ENCODE data around the gene TM9SF2.
A peak's percentile ranks its signal among the peaks of the same experiment; 100 is the strongest.

Gene TM9SF2

DNA sequence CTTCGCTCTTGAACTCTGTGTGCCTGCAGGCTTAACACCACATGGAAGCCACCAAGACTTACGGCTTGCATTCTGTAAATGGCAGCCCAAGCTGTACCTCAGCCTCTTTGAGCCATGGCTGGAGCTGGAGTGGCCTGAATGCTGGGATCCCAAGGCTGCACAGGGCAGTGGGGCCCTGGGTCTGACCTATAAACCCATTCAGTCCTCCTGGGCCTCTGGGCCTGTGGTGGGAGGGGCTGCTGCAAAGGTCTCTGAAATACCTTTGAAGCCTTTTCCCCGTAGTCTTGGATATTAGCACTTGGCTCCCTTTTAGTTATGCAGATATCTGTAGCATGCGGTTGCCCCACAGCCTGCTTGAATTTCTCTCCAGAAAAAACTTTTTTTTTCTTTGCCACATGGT, 8.2 kb downstream of the TM9SF2 start:
- Histone ChIP-seq H3K4me1 (ENCODE audit: control extremely low read depth in 1 of 4, control insufficient read depth in 4 of 4, insufficient read depth in 4 of 4, low read length in 3 of 4) (peaks cover 15 to 45% (median 35%) of the 10 kb centered on the region in 4 experiments), H3K27me3 (replicated peaks in 2 of 5; ENCODE audit: control insufficient read depth in 4 of 5, insufficient read depth in 5 of 5, low read length in 4 of 5) (no peaks in the 10 kb centered on the region), H3K36me3 (ENCODE audit: control insufficient read depth in 4 of 4, insufficient read depth in 4 of 4, low read length in 3 of 4) (peaks cover 5 to 18% (median 15%) of the 10 kb centered on the region in 4 experiments), H3K9me3 (ENCODE audit: control extremely low read depth in 1 of 5, control insufficient read depth in 4 of 5, insufficient read depth in 2 of 5, low read depth in 1 of 5, low read length in 4 of 5) (peaks cover 0 to 12% (median 3%) of the 10 kb centered on the region in 5 experiments), H3K27ac (ENCODE audit: insufficient read depth in 1 of 2, low read depth in 1 of 2, low read length in 2 of 2, poor library complexity in 1 of 2, severe bottlenecking in 2 of 2) (no peak overlapping the region), H3K4me3 (ENCODE audit: control insufficient read depth in 1 of 7, extremely low read depth in 1 of 7, insufficient read depth in 4 of 7, low read depth in 2 of 7, low read length in 6 of 7) (peak overlapping the region in 1 of 7 experiments; percentile 33)
- CTCF ChIA-PET: interaction anchor here (0.9 to 1.4 kb wide), 4 partner anchors 9 to 69 kb away, joined by 3 to 5 read pairs (median 4); no protein-coding TSS in a partner anchor
- DNase-seq: no peak
- POLR2A ChIA-PET: no interaction called here
- 100% methylated on average over 4 of the region's 4 CpGs for WGBS (ENCODE audit: insufficient coverage)

DNA sequence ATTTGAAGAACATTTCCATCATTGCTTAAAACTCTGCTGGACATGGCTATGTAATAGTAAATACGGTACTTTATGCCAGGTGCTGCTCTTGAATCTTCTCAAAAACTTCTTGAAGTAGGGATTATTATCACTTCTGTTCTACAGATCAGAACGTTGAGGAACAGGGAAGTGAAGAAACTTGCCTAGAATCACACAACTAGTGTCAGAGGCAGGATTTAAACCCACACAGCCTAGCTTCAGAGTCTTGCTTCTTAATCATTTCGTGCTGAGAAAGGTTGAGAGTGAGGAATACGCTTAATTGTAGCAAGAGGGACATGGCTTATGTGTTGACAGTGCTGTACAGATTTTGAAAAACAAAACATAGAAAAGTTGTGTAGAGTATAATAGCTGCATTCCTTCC, 13.5 kb downstream of the TM9SF2 start:
- no peak for DNase-seq
- peaks cover 0 to 3% (median 1%) of the 10 kb centered on the region in 4 experiments for H3K4me1 ChIP-seq (ENCODE audit: control extremely low read depth in 1 of 4, control insufficient read depth in 4 of 4, insufficient read depth in 4 of 4, low read length in 3 of 4)
- CTCF ChIA-PET: interaction anchor here (0.6 to 1.3 kb wide), 2 partner anchors 8 to 10 kb away, joined by 3 read pairs; no protein-coding TSS in a partner anchor
- no peaks in the 10 kb centered on the region for H3K27me3 ChIP-seq (replicated peaks in 2 of 5; ENCODE audit: control insufficient read depth in 4 of 5, insufficient read depth in 5 of 5, low read length in 4 of 5)
- peaks cover 7 to 20% (median 15%) of the 10 kb centered on the region in 4 experiments for H3K36me3 ChIP-seq (ENCODE audit: control insufficient read depth in 4 of 4, insufficient read depth in 4 of 4, low read length in 3 of 4)
- no peak overlapping the region for H3K4me3 ChIP-seq (ENCODE audit: control insufficient read depth in 1 of 7, extremely low read depth in 1 of 7, insufficient read depth in 4 of 7, low read depth in 2 of 7, low read length in 6 of 7)
- peaks cover 0 to under 1% (median 0%) of the 10 kb centered on the region in 5 experiments for H3K9me3 ChIP-seq (ENCODE audit: control extremely low read depth in 1 of 5, control insufficient read depth in 4 of 5, insufficient read depth in 2 of 5, low read depth in 1 of 5, low read length in 4 of 5)
- WGBS (ENCODE audit: insufficient coverage): 60% methylated on average over 2 of the region's 4 CpGs
- POLR2A ChIA-PET: no interaction called here
- no peak overlapping the region for H3K27ac ChIP-seq (ENCODE audit: insufficient read depth in 1 of 2, low read depth in 1 of 2, low read length in 2 of 2, poor library complexity in 1 of 2, severe bottlenecking in 2 of 2)

DNA sequence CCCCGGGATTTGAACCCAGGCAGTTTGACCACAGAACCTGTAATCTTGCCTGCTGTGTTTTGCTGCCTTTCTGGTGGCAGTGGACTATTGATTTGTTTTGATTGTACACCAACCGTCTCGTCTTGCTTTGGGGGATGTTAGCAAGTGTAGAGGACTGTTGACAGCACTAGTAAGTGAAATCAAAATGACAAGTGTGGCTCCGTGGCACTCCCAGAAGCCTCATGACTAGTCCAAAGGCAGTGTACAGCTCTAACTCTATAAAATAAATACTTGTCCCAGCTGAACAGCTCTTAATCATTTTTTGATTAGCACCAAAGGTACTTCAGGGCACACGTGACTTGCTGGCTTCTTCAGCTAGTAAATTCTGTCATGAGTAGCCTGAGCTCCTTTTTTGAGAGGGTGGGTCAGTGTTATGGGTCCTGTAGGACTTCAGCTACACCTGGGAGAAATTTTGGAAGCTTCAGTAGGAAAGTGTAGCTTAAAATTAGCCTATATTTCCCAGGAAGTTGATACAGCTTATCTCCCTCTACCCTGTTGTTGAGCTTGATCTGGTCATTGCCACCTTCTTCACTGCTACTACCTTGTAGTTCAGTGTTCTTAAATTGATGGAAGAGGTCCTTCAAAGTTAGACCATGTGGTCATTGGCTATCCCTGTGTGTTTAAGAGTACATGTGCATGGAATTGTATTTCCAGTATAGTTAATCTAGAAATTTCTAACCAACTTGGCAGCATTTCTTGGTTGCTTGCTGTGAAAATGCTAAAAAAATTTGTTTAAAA, 15.1 kb downstream of the TM9SF2 start:
- H3K36me3 ChIP-seq (ENCODE audit: control insufficient read depth in 4 of 4, insufficient read depth in 4 of 4, low read length in 3 of 4): peaks cover 5 to 33% (median 18%) of the 10 kb centered on the region in 4 experiments
- POLR2A ChIA-PET: no interaction called here
- no peak overlapping the region for H3K4me3 ChIP-seq (ENCODE audit: control insufficient read depth in 1 of 7, extremely low read depth in 1 of 7, insufficient read depth in 4 of 7, low read depth in 2 of 7, low read length in 6 of 7)
- CTCF ChIA-PET: interaction anchor here (3.1 to 5.8 kb wide), 3 partner anchors 11 to 76 kb away, joined by 8 to 42 read pairs (median 16); no protein-coding TSS in a partner anchor
- peaks cover 0 to 3% (median 1%) of the 10 kb centered on the region in 4 experiments for H3K4me1 ChIP-seq (ENCODE audit: control extremely low read depth in 1 of 4, control insufficient read depth in 4 of 4, insufficient read depth in 4 of 4, low read length in 3 of 4)
- DNase-seq: no peak
- no peaks in the 10 kb centered on the region for H3K27me3 ChIP-seq (replicated peaks in 2 of 5; ENCODE audit: control insufficient read depth in 4 of 5, insufficient read depth in 5 of 5, low read length in 4 of 5)
- H3K27ac ChIP-seq (ENCODE audit: insufficient read depth in 1 of 2, low read depth in 1 of 2, low read length in 2 of 2, poor library complexity in 1 of 2, severe bottlenecking in 2 of 2): no peak overlapping the region
- WGBS (ENCODE audit: insufficient coverage): 83% methylated on average over 2 of the region's 5 CpGs
- H3K9me3 ChIP-seq (ENCODE audit: control extremely low read depth in 1 of 5, control insufficient read depth in 4 of 5, insufficient read depth in 2 of 5, low read depth in 1 of 5, low read length in 4 of 5): no peaks in the 10 kb centered on the region

DNA sequence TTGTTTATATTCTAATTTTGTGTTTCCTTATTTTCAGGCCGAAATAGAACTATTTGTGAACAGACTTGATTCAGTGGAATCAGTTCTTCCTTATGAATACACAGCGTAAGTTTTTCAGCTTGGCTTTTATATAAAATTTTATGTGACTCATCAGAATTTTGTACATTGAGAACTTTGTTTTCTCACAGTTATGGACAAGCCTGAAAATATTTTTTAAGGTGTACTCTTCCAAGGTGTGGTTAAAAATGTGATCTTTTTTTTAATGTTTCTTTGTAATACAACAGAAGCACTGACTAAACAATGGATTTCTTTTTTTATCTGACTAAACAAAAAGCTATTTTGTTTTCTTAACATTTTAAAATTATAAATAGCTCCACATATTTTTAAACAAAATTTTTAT, 16.3 kb downstream of the TM9SF2 start:
- ChIA-PET POLR2A (no interaction called here), CTCF (interaction anchor here (0.6 to 5.8 kb wide), 7 partner anchors 8 to 77 kb away, joined by 3 to 42 read pairs (median 5); no protein-coding TSS in a partner anchor)
- H3K4me1 ChIP-seq (ENCODE audit: control extremely low read depth in 1 of 4, control insufficient read depth in 4 of 4, insufficient read depth in 4 of 4, low read length in 3 of 4): peaks cover 0 to 3% (median 1%) of the 10 kb centered on the region in 4 experiments
- H3K27me3 ChIP-seq (replicated peaks in 2 of 5; ENCODE audit: control insufficient read depth in 4 of 5, insufficient read depth in 5 of 5, low read length in 4 of 5): no peaks in the 10 kb centered on the region
- no peak overlapping the region for H3K27ac ChIP-seq (ENCODE audit: insufficient read depth in 1 of 2, low read depth in 1 of 2, low read length in 2 of 2, poor library complexity in 1 of 2, severe bottlenecking in 2 of 2)
- H3K4me3 ChIP-seq (ENCODE audit: control insufficient read depth in 1 of 7, extremely low read depth in 1 of 7, insufficient read depth in 4 of 7, low read depth in 2 of 7, low read length in 6 of 7): no peak overlapping the region
- DNase-seq: no peak
- WGBS (ENCODE audit: insufficient coverage): 86% methylated on average over 1 of the region's 2 CpGs
- peaks cover 7 to 44% (median 30%) of the 10 kb centered on the region in 4 experiments for H3K36me3 ChIP-seq (ENCODE audit: control insufficient read depth in 4 of 4, insufficient read depth in 4 of 4, low read length in 3 of 4)
- H3K9me3 ChIP-seq (ENCODE audit: control extremely low read depth in 1 of 5, control insufficient read depth in 4 of 5, insufficient read depth in 2 of 5, low read depth in 1 of 5, low read length in 4 of 5): no peaks in the 10 kb centered on the region

DNA sequence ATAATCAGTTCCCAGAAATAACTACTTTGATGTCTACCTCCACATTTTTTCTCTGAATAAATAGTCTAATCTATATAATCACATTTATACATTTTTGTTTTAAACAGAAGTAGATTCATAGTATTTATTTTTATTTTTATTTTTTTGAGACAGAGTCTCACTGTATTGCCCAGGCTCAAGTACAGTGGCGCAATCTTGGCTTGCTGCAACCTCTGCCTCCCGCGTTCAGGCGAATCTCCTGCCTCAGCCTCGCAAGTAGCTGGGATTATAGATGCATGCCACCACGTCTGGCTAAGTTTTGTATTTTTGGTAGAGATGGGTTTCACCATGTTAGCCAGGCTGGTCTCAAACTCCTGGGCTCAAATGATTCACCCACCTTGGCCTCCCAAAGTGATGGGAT, 16.7 kb downstream of the TM9SF2 start:
- Histone ChIP-seq H3K36me3 (ENCODE audit: control insufficient read depth in 4 of 4, insufficient read depth in 4 of 4, low read length in 3 of 4) (peaks cover 9 to 48% (median 34%) of the 10 kb centered on the region in 4 experiments), H3K9me3 (ENCODE audit: control extremely low read depth in 1 of 5, control insufficient read depth in 4 of 5, insufficient read depth in 2 of 5, low read depth in 1 of 5, low read length in 4 of 5) (no peaks in the 10 kb centered on the region), H3K4me1 (ENCODE audit: control extremely low read depth in 1 of 4, control insufficient read depth in 4 of 4, insufficient read depth in 4 of 4, low read length in 3 of 4) (peaks cover 0 to 3% (median 0%) of the 10 kb centered on the region in 4 experiments), H3K27ac (ENCODE audit: insufficient read depth in 1 of 2, low read depth in 1 of 2, low read length in 2 of 2, poor library complexity in 1 of 2, severe bottlenecking in 2 of 2) (no peak overlapping the region), H3K4me3 (ENCODE audit: control insufficient read depth in 1 of 7, extremely low read depth in 1 of 7, insufficient read depth in 4 of 7, low read depth in 2 of 7, low read length in 6 of 7) (no peak overlapping the region), H3K27me3 (replicated peaks in 2 of 5; ENCODE audit: control insufficient read depth in 4 of 5, insufficient read depth in 5 of 5, low read length in 4 of 5) (no peaks in the 10 kb centered on the region)
- ChIA-PET CTCF (interaction anchor here (0.7 to 5.8 kb wide), 7 partner anchors 9 to 78 kb away, joined by 3 to 42 read pairs (median 5); no protein-coding TSS in a partner anchor), POLR2A (interaction anchor here (0.6 kb wide), 1 partner anchor 53 kb away, joined by 3 read pairs; no protein-coding TSS in a partner anchor)
- DNase-seq: no peak
- no CpG with 5 or more reads among the region's 6 CpGs for WGBS (ENCODE audit: insufficient coverage)

DNA sequence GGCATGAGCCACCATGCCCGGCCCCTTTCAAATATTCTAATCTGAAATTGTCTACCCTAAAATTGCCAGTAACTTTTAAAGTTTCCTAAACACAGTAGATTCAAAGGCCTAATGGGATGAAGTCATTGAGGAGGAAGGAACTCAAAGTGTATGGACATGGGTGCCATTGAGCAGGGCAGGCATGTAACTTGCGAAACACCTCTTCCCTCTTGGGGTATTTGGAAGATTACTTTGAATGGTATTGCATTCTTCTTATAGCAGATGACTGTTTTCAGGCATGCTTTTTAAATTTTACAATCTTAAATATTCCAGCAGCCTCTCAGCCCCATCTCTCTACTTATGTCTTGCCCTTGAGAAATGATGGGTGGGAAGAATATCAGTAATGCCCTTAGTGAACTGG, 21.0 kb downstream of the TM9SF2 start:
- Histone ChIP-seq H3K9me3 (ENCODE audit: control extremely low read depth in 1 of 5, control insufficient read depth in 4 of 5, insufficient read depth in 2 of 5, low read depth in 1 of 5, low read length in 4 of 5) (no peaks in the 10 kb centered on the region), H3K4me3 (ENCODE audit: control insufficient read depth in 1 of 7, extremely low read depth in 1 of 7, insufficient read depth in 4 of 7, low read depth in 2 of 7, low read length in 6 of 7) (no peak overlapping the region), H3K4me1 (ENCODE audit: control extremely low read depth in 1 of 4, control insufficient read depth in 4 of 4, insufficient read depth in 4 of 4, low read length in 3 of 4) (peaks cover 0 to 10% (median 3%) of the 10 kb centered on the region in 4 experiments), H3K27ac (ENCODE audit: insufficient read depth in 1 of 2, low read depth in 1 of 2, low read length in 2 of 2, poor library complexity in 1 of 2, severe bottlenecking in 2 of 2) (no peak overlapping the region), H3K27me3 (replicated peaks in 2 of 5; ENCODE audit: control insufficient read depth in 4 of 5, insufficient read depth in 5 of 5, low read length in 4 of 5) (no peaks in the 10 kb centered on the region), H3K36me3 (ENCODE audit: control insufficient read depth in 4 of 4, insufficient read depth in 4 of 4, low read length in 3 of 4) (peaks cover 16 to 76% (median 53%) of the 10 kb centered on the region in 4 experiments)
- ChIA-PET POLR2A (no interaction called here), CTCF (interaction anchor here (1.5 kb wide), 1 partner anchor 9 kb away, joined by 3 read pairs; no protein-coding TSS in a partner anchor)
- DNase-seq: no peak
- no CpG with 5 or more reads among the region's 2 CpGs for WGBS (ENCODE audit: insufficient coverage)

DNA sequence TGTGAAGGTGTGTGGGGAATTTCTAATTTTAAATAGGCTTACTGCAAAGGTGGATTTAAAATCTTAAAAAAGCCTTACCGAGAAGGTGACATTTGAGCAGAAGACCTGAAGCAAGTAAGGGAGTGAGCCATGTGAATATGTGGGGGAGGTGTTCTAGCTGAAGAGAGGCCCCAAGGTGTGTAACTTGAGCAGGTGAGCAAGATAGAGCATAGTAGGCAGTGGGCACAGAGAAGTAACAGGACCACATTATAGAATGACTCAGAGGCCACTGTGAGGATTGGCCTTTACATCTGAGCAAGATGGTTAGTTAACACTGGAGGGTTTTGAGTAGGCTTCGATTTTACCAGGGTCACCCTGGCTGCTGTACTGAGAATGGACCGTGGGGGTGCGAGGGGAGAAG, 22.6 kb downstream of the TM9SF2 start:
- H3K27me3 ChIP-seq (replicated peaks in 2 of 5; ENCODE audit: control insufficient read depth in 4 of 5, insufficient read depth in 5 of 5, low read length in 4 of 5): no peaks in the 10 kb centered on the region
- ChIA-PET POLR2A (no interaction called here), CTCF (interaction anchor here (1.1 kb wide), 1 partner anchor 35 kb away, joined by 3 read pairs; no protein-coding TSS in a partner anchor)
- WGBS (ENCODE audit: insufficient coverage): 100% methylated on average over 2 of the region's 4 CpGs
- DNase-seq: no peak
- H3K27ac ChIP-seq (ENCODE audit: insufficient read depth in 1 of 2, low read depth in 1 of 2, low read length in 2 of 2, poor library complexity in 1 of 2, severe bottlenecking in 2 of 2): no peak overlapping the region
- no peaks in the 10 kb centered on the region for H3K9me3 ChIP-seq (ENCODE audit: control extremely low read depth in 1 of 5, control insufficient read depth in 4 of 5, insufficient read depth in 2 of 5, low read depth in 1 of 5, low read length in 4 of 5)
- H3K4me3 ChIP-seq (ENCODE audit: control insufficient read depth in 1 of 7, extremely low read depth in 1 of 7, insufficient read depth in 4 of 7, low read depth in 2 of 7, low read length in 6 of 7): no peak overlapping the region
- peaks cover 0 to 10% (median 3%) of the 10 kb centered on the region in 4 experiments for H3K4me1 ChIP-seq (ENCODE audit: control extremely low read depth in 1 of 4, control insufficient read depth in 4 of 4, insufficient read depth in 4 of 4, low read length in 3 of 4)
- peaks cover 14 to 72% (median 53%) of the 10 kb centered on the region in 4 experiments for H3K36me3 ChIP-seq (ENCODE audit: control insufficient read depth in 4 of 4, insufficient read depth in 4 of 4, low read length in 3 of 4)
